Glomerular endothelial cell (primary cell): Measurements from ENCODE around the gene TXK. TPM values are rescaled to one million over a fixed set of nuclear protein-coding genes. Genes with fewer than 3 reads are reported as not detected.
"Not testable (repeated sequence)": the region's sequence is repeated elsewhere in the genome, so short reads cannot be mapped to it uniquely, and the experiment has no call there.

Experiments
- DNase-seq: peaks from one replicate; pipeline ENCODE4 v3.0.0-alpha.2; 2011; ENCODE audit warnings: low read depth, low spot score; ENCODE audit errors: extremely low read depth
- total RNA-seq: library from RNA; depleted of rRNA; stranded (reverse); fragments of >200 nt; gene quantifications from 2 replicates; pipeline ENCODE4 v1.2.3, GENCODE V29; 2015

The TXK gene
- 0.18 and 0.87 TPM in 2 replicates for total RNA-seq

DNA sequence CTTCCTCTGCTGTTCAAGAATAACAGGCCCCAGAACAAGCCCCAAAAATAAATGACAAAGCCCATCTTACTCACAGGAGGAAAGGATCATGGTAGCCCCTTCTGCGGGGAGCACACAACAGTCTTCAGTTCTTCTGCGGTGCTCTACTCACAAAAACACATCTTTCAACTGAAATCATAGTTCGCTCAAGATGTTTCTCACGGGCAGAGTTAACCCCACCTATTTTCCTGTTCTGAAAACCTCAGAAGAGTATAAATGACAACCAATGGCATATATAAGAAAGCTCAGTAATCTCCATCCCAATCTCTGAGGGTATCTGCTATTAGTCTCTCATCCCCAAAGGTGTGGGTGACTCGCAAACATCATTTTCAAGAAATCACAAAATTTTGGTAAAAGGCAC is at the start of gene TXK:
TXK (minus strand) TSS at position 170 of the 400 bp plus-strand sequence; CDS start at position 90, 80 bp downstream.
- DNase-seq: no peak

DNA sequence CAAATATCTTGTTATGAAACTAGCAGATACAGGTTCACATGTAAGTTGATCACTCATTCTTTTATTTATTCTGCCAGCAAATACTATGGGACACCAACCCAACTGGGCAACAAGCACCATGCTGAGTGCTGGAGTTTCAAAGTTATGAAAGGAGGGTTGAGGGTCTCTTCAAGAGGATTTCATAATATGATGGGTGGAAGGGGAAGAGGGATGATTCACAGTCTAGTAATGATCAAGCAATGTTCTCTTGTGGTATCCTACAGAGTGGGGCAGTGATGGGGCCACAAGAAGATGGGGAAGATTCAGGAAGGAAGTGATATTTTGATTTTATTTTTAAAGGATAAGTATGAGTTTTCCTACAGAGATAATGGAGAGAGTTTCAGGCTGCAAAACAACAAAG is 46.2 kb upstream of the TXK start:
- no peak for DNase-seq

DNA sequence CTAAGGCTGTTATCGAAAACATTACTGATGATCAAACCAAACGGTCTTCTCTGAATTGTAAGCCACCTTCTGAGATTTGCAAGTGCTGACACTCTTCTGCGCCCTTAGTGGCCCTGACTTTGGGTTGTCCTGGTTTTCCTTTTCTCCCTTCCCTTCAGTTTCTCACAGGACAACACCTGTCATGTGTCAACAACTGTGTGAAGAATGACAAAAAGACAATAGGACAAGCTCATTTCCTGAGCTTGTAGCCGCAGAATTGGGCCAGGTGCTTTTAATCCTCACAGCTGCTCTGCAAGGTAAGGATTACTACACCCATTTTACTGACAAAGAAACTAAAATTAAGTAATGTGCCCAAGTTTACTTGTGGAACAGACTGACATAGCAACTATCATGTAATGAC is 44.9 kb upstream of the TXK start:
- no peak for DNase-seq

DNA sequence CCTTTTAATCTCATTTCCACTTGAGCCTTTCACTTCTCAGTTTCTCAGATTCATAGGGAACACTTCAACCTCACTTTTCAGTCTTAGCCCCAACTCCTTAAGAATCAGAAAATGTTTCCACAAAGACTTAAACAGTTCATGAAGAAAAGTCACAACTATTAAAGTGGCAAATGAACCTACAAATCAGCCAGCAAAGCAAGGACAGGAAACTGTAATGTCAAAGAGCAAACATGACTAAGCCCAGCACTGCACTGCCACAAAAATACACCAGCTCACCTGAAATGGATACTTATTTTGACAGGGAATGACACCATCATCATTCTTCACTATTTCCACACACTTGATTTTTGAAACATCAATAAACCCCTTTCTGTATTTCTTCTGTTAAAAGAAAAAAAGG is 41.8 kb upstream of the TXK start:
- DNase-seq: no peak

DNA sequence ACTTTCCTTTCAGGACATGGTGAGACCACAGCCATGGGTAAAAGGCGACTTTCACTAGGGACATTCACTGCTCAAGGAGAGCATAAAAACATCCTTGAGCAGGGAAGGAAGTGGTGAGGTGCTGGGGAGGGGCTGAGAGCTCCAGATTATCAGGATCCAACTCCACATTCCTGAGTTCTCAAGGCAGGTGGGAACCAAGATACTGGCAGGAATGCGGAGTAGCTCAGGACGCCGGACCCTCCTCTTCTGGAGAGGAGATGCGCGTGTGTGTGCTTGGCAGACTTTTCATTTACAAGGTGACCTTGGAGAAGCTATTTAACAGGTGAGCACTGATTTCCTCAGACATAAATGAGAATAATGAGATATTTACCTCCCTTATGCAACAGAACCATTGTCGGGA is 41.3 kb upstream of the TXK start:
- DNase-seq: no peak

DNA sequence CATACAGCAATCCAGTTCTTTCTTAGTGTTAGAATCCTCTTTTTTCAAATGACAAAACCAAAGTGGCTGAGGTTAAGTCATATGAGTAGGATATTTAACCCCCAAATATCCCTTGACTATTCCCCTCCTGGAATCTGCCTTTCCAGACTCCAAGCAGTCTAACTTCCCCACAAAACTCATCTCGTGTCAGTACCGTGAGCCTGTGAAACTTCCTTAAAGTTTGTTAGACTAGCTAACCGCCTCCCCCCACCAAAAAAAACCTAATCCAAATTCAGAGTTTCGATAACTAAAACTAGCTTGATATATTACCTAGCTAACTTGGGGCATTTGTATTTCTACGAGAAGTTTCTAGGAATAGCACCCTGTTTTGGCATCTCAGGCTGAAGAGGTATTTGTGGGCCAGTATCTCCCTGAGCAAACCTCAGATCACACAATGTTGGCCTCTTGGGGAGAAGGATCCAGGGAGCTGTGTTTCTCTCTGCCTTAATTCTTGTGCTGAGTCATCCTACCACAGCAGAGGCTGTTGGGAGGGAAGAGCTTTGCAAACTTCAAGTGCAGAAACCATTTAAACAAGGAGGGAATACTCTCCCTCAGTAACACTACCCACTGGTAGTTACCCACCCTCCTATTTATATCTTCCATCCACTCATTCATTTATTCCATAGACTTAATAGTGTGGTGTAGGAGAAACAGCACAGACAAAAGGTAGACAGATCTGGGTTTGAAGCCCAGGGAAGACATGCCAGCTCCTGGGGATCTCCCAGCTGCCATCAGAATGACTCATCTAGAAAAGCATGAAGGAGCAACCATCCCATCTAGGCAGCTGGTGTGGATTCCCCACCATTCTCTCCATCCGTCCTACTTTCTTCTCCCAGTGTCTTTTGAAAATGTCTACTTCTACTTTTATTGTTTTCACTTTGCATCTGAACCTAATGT is 39.3 kb upstream of the TXK start:
- DNase-seq: no peak

DNA sequence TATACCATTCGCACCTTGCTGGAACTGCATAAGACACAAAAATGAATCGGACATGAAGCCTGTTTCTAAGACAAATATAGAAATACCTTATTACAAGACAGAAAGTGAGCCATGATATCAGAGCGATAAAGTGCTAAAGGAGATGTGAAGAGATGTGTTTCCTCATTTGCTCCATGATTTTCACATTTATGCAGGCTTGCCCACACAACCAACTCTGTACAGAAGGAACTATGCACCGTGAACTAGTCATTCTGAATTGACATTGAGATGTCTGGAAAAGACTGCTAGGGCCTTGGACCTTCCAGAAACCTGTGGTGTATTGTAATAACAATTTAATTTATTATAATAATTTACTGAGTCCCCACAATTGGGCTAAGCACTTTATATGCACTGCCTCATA is 38.6 kb upstream of the TXK start:
- DNase-seq: no peak

DNA sequence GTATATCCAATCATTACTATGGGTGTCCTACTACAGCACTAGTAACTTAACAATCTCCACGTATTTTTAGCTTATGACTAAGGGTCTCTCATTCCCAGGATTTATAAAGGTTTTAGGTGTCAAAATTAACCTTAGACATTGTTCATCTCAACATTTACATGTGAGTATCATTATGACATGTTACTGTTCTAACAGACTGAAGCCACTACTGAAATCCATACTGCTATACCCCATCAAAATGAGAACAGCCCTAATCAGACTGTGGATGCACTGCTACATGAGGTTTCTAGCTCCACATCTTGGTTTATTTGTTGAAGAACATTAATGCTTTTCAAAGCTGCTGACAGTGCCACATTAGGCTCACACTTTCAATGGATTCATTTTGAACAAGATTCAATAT is 35.6 kb upstream of the TXK start:
- no peak for DNase-seq

DNA sequence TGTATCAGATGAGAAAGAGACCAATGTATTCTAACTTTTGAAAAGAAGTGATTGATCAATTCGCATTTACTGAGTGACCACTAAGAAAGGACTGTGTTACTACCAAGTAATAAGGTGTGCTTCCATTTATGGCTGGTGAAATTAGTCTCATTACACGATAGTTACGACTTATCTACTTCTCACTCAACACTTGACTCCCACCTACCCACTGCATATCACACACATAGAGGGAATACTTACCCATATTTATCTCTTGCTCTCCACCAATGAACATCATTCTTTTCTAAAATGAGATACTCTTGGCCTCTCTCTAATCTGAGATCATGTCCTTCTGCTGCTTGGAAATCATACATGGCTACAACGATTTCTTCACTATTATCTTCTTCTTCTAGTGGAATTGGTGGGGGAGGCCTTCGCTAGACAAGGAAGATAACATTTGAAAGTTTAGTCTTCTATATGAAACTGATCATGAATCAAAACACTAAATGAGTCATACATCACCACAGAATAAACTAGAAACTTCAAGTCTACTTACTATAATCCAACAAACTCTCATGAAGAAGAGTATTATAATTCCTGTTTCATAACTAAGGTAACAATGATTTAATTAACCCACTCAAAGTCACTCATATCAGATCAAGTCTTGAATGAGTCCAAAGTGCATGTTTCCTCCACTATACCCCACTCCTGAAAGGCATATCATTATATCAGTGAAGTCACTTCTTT is 33.7 kb upstream of the TXK start:
- no peak for DNase-seq

DNA sequence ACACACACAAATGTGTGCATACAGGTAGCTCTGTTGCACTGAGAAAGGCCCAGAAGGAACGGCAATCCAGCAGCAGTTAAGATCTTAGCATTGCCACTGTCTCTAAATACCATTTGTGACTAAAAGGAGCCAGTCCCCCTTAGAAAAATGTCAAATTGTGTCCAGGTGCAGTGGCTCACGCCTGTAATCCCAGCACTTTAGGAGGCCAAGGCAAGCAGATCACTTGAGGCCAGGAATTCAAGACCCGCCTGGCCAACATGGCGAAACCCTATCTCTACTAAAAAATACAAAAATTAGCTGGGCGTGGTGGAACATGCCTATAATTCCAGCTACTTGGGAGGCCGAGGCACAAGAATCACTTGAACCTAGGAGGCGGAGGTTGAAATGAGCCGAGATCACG is 30.5 kb upstream of the TXK start:
- DNase-seq: not testable (repeated sequence)

DNA sequence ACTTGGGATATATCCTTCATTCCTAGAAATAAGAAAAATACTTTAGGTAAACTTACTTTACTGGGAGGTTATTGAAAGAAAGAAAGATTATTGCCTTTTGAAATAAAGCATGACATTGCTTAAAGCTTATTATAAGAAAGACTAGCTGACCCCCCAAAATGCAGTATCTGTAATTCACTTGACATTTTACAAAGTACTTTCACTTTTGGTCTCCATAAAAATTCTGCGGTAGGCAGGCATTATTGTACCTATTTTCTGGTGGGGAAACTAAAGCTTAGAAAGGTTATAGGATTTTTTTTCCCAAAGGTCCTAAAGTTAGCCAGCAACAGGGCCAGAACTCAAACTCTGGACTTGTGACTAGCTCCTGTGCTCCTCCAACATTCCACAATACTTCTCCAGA is 29.7 kb upstream of the TXK start:
- DNase-seq: no peak

DNA sequence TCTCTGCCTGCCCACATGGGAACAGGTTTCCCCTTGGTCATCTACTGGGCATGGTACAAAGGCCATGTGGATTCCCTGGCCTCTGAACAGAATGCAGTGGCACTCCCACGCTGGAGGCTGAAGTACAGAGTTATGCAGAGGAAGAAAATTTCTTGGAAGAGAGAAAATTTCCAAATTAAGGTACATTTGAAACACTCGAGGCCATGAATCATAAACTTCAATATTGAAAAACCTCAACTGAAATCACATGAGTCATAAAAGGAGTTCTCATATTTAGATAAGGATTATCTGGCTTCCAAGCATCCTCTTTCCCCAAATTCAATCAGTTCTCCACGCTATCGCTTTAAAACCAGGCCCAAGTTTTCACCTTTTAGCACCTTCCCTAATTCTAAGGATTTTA is 28.1 kb upstream of the TXK start:
- no peak for DNase-seq

DNA sequence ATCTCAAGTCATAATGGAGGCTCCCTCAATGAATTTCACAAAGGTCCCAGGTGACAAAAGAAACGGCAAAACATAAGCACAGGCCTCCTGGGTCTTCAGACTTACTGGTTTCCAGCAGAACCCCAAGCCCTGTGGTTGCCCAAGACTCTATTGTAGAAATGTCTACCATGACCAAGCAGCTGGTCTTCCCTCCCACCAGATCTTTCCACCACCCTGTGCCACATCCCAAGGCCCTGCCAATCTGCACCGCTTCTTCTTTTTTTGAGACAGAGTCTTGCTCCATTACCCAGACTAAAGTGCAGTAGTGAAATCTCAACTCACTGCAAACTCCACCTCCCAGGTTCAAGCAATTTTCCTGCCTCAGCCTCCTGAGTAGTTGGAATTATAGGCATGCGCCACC is 23.2 kb upstream of the TXK start:
- no peak for DNase-seq

DNA sequence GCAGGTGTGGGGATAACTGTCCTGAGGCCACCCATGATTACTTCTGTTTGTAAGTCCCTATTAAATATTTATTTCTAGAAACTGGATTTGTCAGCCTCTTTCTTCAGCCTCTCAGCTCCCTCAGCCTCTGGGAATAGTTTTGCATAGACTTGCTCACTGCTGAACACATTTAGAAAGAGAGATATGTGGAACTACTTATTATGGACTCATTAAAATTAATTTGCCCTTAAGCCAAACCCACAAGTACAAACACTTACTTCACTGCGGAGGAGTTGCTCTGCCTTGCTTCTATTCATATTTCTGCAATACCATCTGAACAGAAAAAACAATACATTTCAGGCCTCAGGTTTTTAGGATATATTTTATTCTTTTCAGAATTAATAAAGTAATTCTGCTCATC is 22.4 kb upstream of the TXK start:
- no peak for DNase-seq

DNA sequence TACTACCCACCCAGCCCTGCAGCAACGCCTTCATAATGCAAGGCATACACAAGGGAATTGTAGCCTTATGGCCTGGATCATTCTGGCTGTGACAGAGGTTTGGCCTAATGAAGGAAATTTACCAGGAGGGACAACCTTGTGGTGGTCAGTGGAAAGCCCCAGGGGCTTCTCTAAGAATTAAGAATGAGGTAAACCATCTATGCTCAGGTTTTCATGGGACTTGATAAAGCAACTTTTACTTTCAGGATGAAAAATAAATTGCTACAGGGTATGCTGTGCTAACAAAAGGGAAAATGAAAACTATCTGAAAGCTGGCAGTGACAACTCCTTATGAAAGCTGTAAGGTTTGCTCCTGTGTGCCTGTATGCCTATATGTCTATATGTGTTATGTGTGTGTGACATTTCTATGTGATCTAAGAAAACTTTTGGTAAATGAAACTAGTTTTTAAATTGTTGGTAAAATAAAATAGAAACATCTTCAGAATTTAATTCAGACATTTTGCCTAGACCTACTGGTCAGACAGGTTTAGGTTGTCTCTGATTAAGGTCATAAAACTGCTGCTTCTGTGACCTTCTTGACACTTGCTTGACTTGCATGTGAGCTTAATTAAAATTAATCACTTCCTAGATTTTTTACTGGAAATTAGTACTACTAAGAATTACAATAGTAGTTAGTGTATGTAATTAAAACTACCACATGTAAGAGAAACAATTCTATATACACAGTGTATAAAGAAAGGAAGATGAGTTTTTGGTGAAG is 19.9 kb upstream of the TXK start:
- no peak for DNase-seq

DNA sequence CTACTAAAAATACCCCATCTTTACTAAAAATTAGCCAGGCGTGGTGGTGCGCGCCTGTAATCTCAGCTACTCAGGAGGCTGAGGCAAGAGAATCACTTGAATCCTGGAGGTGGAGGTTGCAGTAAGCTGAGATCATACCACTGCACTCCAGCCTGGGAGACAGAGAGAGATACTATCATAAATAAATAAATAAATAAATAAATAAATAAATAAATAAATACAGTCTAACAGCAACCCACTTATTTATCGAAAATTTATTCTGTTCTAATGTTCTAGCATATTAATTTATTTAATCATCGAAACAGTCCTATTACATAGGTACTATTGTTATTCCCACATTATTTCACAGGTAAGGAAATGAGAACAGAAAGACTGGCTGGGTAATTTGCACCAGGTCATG is 18.2 kb upstream of the TXK start:
- no peak for DNase-seq

DNA sequence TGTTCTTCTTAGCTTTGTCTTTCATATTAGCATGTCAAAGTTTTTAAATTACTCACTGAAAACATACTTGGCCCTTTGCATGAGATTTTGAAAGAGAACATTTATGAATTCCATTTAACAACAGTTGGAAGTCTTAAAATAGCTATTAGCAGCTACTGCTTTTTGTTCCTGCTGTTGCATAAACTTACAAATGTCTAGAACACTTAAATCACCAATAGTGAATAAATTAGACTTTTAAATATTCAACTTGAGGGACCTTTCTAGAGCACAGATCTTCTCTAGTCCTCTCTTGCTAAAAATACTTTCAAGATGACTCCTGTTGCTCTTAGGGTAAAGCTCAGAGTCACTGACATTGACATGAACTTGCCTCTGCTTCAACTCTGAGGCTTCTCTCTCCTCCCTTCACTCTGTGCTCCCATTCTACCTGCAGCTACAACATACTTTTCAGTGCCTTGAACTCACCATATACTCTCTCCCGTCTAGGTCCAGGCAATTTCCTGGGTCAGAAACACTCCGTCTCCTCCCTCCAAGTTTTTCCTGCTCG is 15.8 kb upstream of the TXK start:
- no peak for DNase-seq

DNA sequence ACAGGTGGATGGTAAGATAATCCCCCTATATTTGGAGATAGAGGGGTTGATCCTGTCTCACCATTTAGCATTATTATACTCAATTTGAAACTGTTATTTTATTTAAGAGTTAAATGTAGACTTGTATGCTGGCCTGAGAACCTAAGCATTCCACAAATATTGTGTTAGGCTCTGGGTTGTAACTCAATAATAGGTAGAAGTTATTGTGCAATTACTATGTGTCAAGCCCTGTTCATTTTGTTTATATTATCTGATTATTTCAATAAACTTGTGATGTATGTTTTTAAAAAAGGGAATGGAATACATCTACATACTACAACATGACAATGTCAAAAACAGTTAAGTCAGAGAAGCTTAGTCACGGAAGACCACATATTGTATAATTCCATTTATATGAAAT is 13.6 kb upstream of the TXK start:
- no peak for DNase-seq

DNA sequence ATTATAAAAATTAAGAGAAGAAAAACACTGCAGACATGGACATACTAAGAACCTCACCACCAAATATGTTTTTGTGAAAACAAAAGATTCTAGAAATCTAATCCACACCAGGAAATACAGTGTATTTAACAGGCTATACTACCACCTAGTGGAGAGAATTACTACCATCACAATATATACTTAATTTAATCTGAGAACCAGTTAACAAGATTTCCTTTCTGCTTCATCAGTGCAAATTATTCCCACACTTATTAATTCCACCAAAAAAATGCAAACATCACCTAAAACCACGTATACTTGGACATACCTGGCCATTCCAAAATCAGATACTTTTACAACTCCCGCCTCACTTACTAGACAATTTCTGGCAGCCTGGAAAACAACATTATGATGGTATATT is 7.0 kb upstream of the TXK start:
- DNase-seq: peak; percentile 44

DNA sequence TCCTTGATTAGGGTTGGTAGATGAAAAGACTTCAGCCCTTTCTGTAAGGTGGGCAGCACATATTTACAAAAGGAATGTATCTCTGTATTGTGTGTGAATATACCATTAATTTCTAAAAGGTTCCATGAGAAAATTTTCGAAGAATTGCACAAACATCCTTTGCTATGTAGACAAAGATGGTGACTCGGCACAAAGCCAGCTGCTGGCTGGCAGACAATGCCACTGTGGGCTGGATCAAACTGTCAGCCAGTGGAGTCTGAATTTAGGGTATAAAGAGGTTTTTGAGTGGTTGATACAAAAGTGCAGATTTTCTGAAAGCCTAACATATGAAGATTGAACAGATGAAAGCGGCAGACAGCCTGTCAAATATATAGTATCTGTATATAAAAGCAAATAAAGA is 5.6 kb upstream of the TXK start:
- DNase-seq: peak; percentile 10

DNA sequence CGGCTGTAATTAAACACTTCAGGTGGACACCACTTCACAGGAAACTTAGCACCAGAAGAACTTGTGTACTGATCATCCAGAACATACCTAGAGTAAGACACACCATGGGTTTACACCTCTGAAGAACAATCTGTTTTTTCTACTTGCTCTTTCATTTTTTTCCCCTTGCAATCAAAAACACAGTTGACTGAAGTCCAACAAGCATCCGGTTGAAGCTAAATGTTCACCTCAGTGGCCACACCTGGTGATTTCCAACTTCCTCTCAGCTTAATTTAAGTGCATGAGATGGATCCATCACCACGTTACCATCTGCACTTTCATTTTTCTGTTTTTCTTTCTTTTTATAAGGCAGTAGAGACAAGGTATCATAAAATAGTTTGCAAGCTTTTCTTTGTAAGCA is 4.9 kb upstream of the TXK start:
- no peak for DNase-seq
